Upper lobe of right lung (tissue), 1 donor: ENCODE results near the gene POU3F3. TPM values are rescaled to one million over a fixed set of nuclear protein-coding genes. Genes with fewer than 3 reads are reported as not detected.

Source experiments
- ATAC-seq: fragments of 200-7000 bp; cut with Tn5 transposase; one replicate; pipeline ENCODE4 v1.9.1; 2020; ENCODE audit warnings: mild to moderate bottlenecking, moderate library complexity
- DNase-seq: peaks from one replicate; pipeline ENCODE4 v3.0.0-alpha.2; 2020
- H3K27ac ChIP-seq: fragments of 200-600 bp; one replicate; pipeline ENCODE4 v1.8.0; 2022
- H3K27me3 ChIP-seq: fragments of 200-600 bp; one replicate; pipeline ENCODE4 v1.8.0; 2022; ENCODE audit warnings: mild to moderate bottlenecking
- H3K36me3 ChIP-seq: fragments of 200-600 bp; one replicate; pipeline ENCODE4 v1.8.0; 2022
- H3K4me1 ChIP-seq: fragments of 200-600 bp; one replicate; pipeline ENCODE4 v1.8.0; 2022
- H3K4me3 ChIP-seq: fragments of 200-600 bp; one replicate; pipeline ENCODE4 v1.8.0; 2022; ENCODE audit warnings: mild to moderate bottlenecking
- H3K9me3 ChIP-seq: fragments of 200-600 bp; one replicate; pipeline ENCODE4 v1.8.0; 2022
- intact Hi-C: fragments of 100-400 bp; cut with DNase I; formaldehyde crosslinking; loops from one replicate; pipeline ENCODE4 v1.11.0; 2022
- total RNA-seq: library from RNA; stranded (reverse); fragmentation: NEBNext Ultra II Directional; extraction: Animal tissue kit (Norgen Biotek cat#: 25700); gene quantifications from one replicate; pipeline ENCODE4 v1.2.1, GENCODE V29; 2021
- TF ChIP-seq, protein P1 (sequence below): fragments of 200-600 bp; IDR thresholded peaks from one replicate; pipeline ENCODE4 v1.8.0; 2022; ENCODE audit warnings: antibody characterized with exemption
- donor health status: DM: no; HTN: yes; CAD: no; lungs with severe emphysema.

The POU3F3 gene
- total RNA-seq, 1 donor from 2014 or later, result not detected

DNA sequence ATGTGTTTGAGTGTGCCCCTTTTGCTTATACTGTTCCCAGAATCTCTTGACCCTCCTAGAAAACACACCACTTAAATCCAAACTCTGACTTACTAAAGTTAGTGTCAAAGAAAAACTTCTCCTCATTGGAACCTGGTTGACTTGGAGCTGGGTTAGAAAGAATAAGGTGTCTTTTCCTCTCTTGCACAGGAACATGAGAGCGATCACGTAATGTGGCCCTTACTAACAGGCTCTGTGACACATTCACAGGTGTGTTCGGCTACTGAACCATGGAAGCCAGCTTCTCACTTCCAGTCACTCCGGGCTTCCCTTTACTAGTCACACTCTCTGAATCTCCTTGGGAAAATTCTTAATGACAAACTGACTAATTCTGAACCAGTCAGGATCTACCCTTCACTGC lies 5.4 kb upstream of the POU3F3 start:
- Histone ChIP-seq H3K9me3 (no peaks in the 10 kb centered on the region), H3K36me3 (no peaks in the 10 kb centered on the region), H3K4me1 (peaks cover 22% of the 10 kb centered on the region), H3K27me3 (peaks cover 97% of the 10 kb centered on the region), H3K4me3 (no peak overlapping the region), H3K27ac (no peak overlapping the region)
- intact Hi-C loops, result no loop called here
- ATAC-seq, result no peak
- TF ChIP-seq, protein P1, sequence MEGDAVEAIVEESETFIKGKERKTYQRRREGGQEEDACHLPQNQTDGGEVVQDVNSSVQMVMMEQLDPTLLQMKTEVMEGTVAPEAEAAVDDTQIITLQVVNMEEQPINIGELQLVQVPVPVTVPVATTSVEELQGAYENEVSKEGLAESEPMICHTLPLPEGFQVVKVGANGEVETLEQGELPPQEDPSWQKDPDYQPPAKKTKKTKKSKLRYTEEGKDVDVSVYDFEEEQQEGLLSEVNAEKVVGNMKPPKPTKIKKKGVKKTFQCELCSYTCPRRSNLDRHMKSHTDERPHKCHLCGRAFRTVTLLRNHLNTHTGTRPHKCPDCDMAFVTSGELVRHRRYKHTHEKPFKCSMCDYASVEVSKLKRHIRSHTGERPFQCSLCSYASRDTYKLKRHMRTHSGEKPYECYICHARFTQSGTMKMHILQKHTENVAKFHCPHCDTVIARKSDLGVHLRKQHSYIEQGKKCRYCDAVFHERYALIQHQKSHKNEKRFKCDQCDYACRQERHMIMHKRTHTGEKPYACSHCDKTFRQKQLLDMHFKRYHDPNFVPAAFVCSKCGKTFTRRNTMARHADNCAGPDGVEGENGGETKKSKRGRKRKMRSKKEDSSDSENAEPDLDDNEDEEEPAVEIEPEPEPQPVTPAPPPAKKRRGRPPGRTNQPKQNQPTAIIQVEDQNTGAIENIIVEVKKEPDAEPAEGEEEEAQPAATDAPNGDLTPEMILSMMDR, result no peak
- no peak for DNase-seq

DNA sequence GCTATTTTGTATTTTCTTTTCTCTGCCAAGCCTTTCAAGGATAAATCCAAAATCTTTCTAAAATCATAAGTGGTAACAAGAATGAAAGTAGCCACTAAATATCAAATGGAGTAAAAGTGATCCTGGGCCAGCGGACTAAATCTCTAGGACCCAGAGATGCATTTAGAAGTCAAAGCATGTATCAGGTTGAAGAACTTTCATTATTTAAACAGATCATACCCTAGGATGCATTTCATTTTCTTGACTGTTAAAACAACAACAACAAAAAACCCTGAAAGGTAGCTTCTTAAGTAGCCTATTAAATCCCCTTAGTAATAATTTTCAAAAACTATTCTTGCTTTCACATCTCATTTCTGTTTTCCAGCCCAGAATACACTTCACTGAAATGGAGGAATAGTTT lies 4.8 kb upstream of the POU3F3 start:
- H3K4me1 ChIP-seq, result peaks cover 21% of the 10 kb centered on the region

DNA sequence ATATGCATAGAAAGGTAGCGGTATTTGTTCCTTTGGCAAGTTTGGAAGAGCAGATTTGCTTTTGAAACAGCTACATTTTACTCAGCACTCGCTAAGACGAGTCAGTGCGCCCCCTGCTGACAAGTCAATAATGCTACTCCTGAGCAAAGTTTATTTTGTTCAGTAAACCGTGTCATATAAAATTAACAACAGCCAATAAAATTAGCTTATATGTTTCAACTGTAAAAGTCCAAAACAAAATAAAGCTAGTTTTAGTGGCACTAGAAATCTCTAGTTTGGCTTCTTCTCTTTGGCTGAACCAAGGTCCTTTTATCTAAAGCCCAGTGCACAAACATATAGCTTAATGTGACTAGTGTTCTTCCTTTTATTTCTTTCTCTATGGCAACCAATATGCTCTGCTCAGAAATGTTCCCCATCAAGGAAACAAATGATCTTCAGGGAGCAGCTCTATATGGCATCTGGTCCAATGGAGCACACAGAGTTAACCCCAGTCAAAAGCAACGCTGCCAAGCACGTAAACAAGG lies 4.2 kb upstream of the POU3F3 start:
- Histone ChIP-seq H3K9me3 (no peaks in the 10 kb centered on the region), H3K27me3 (peaks cover 97% of the 10 kb centered on the region), H3K4me1 (peaks cover 22% of the 10 kb centered on the region), H3K27ac (no peak overlapping the region), H3K36me3 (no peaks in the 10 kb centered on the region), H3K4me3 (no peak overlapping the region)
- DNase-seq (peak; percentile 80), ATAC-seq (peak; percentile 69)
- TF ChIP-seq, protein P1, result peak; percentile 82
- intact Hi-C loops, result no loop called here

More for the DNA sequence above, 4.8 kb upstream of the POU3F3 start:
- Histone ChIP-seq H3K27ac (no peak overlapping the region), H3K4me3 (no peak overlapping the region), H3K36me3 (no peaks in the 10 kb centered on the region), H3K9me3 (no peaks in the 10 kb centered on the region), H3K27me3 (peaks cover 97% of the 10 kb centered on the region)
- TF ChIP-seq, protein P1, result no peak
- DNase-seq, result no peak
- intact Hi-C loops, result no loop called here
- ATAC-seq, result no peak

DNA sequence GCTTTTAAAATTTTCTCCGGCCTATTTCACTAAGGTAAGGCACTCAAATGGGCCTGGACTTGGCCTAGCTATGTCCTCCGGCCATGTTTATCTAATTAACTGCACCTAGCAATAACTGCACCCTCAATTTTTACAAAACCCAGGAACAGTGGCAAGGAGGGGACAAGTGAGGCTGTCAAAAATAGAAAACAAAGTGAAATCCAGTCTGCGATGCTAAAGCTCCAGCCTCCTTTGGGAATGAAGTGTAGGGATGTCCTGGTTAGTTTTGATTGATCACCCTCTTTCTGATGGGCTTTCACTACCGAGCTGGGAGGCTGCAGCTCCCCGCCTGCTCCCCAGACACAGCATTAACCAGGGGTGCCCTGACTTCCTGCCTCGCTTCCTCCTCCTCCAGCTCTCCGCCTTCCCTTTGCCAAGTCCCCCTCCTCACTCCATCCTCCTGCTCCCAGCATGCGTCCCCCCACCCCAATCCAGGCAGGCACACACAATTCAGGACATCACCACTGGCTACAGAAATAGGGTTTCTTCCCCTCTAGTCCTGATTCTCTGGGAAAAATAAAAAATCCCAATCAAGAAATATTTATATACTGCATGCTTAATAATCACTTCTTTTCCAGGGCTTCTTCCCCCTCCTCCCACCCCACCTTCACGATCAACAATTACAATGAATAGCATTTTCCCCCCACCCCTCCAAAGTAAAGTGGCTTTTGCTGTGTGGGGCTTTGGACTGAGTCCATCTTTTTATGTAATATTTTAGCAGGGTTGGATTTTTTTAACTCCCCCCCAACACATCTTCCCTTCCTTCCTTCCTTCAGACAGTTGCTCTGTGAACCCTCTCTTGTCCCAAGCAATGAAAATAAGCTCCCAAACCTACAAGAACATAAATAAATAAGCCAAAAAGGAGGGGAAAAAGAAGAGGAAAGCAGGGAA lies 3.3 kb upstream of the POU3F3 start:
- H3K27ac ChIP-seq, result no peak overlapping the region
- TF ChIP-seq, protein P1, result no peak

DNA sequence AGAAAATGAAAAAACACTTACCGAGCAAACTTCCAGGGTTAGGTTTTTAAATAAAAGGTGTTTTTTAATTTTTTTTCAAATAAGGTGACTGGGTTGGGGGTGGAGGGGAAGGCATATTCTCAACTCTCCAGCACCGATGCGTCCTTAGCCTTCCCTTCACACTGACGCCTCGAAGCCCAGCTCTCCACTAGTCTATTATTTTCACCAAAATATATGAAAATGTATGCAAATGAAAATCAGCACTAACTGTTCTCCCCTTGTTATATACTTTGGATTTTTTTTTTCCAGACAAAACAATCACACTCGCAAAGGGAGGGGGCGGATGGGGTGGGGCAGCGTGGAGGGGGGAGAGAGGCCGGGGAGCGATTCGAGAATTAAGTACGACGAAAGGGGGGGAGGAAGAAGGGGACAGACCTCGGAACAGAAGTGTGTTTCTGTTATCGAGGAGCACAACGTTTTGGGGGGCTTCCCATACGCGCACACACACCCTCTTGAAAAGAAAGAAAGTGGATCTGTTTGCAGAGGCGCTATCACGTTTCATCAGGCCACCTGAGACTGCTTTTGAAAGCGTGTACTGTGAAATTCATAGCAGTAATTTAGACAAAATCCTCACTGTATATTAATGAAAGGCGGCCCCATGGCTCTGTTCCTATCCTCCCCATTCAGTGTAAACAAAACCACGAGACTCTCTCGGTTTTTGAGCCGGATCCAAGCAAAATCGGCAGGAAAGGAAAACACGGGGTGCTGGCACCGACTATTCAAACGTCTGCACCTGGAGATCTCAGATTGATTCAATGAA lies 2.4 kb upstream of the POU3F3 start:
- ATAC-seq, result no peak
- TF ChIP-seq, protein P1, result no peak
- Histone ChIP-seq H3K27ac (no peak overlapping the region), H3K36me3 (no peaks in the 10 kb centered on the region), H3K4me3 (no peak overlapping the region), H3K4me1 (peaks cover 19% of the 10 kb centered on the region), H3K9me3 (no peaks in the 10 kb centered on the region), H3K27me3 (peaks cover 88% of the 10 kb centered on the region)
- DNase-seq, result no peak
- intact Hi-C loops, result no loop called here

More for the DNA sequence above, 3.3 kb upstream of the POU3F3 start:
- DNase-seq (no peak), ATAC-seq (no peak)
- Histone ChIP-seq H3K4me3 (no peak overlapping the region), H3K36me3 (no peaks in the 10 kb centered on the region), H3K27me3 (peaks cover 92% of the 10 kb centered on the region), H3K9me3 (no peaks in the 10 kb centered on the region), H3K4me1 (peaks cover 19% of the 10 kb centered on the region)
- intact Hi-C loops, result no loop called here
